H1 (cell line): Measurements from ENCODE around the gene RNF111. TPM values are rescaled to one million over a fixed set of nuclear protein-coding genes. Genes with fewer than 3 reads are reported as not detected.

Source experiments
- CTCF ChIA-PET: fragments of 300-600 bp; sonication (Branson Sonifier 250); formaldehyde crosslinking; loops from one replicate; lab custom pipeline; 2021; ENCODE audit not compliant: partially characterized antibody; lab: Charles Lee
- POLR2A ChIA-PET: fragments of 300-600 bp; sonication (Branson Sonifier 250); formaldehyde crosslinking; loops from one replicate; lab custom pipeline; 2021; ENCODE audit warnings: inconsistent platforms; ENCODE audit not compliant: partially characterized antibody; lab: Charles Lee
- DNase-seq, 2 experiments: peaks; one replicate each; pipeline versions ENCODE4 v3.0.0 to v3.0.0-alpha.2; 2010 to 2022; ENCODE audit warnings: low spot score in 2 of 2, low read depth in 1 of 2, mixed read lengths in 1 of 2
- FAIRE-seq: peaks from 2 replicates; lab custom pipeline; 2011; peaks lifted over from hg19 to GRCh38; lab: Jason Lieb, UNC
- H2AFZ ChIP-seq: 2 replicates; pipeline ENCODE4 v1.8.1; 2012; ENCODE audit warnings: low read length, inconsistent platforms
- H2AK5ac ChIP-seq: 2 replicates; pipeline ENCODE4 v1.6.1; 2013; ENCODE audit warnings: low read depth, low read length
- H2BK120ac ChIP-seq: replicated peaks from 2 replicates; pipeline ENCODE3; 2013; ENCODE audit warnings: low read depth, low read length, inconsistent platforms
- H2BK12ac ChIP-seq: 2 replicates; pipeline ENCODE4 v1.6.1; 2013; ENCODE audit warnings: low read depth, low read length
- H2BK15ac ChIP-seq: 2 replicates; pipeline ENCODE4 v1.6.1; 2013; ENCODE audit warnings: low read length
- H2BK20ac ChIP-seq: 2 replicates; pipeline ENCODE4 v1.6.1; 2013; ENCODE audit warnings: low read length
- H2BK5ac ChIP-seq: 2 replicates; pipeline ENCODE4 v1.6.1; 2013; ENCODE audit warnings: low read depth, low read length
- H3K14ac ChIP-seq: 2 replicates; pipeline ENCODE4 v1.6.1; 2013; ENCODE audit warnings: inconsistent platforms; ENCODE audit not compliant: insufficient read length
- H3K18ac ChIP-seq: 2 replicates; pipeline ENCODE4 v1.6.1; 2013; ENCODE audit warnings: low read length; ENCODE audit errors: extremely low read depth
- H3K23ac ChIP-seq: 2 replicates; pipeline ENCODE4 v1.6.1; 2013; ENCODE audit warnings: inconsistent platforms; ENCODE audit not compliant: insufficient read length
- H3K23me2 ChIP-seq: 2 replicates; pipeline ENCODE4 v1.6.1; 2013; ENCODE audit warnings: low read depth, low read length
- H3K27ac ChIP-seq: 2 replicates; pipeline ENCODE4 v1.6.1; 2011; ENCODE audit warnings: low read depth, low read length, inconsistent platforms
- H3K27me3 ChIP-seq, 4 experiments: replicated peaks in 1 of 4; 1 replicate in 1 of 4; 2 replicates in 3 of 4; pipeline versions ENCODE4 v1.6.1 to v1.8.1; 2011 to 2013; ENCODE audit warnings: low read length in 3 of 4, mild to moderate bottlenecking in 3 of 4, inconsistent platforms in 2 of 4, mixed read lengths in 2 of 4, moderate library complexity in 1 of 4; ENCODE audit not compliant: control insufficient read depth in 3 of 4, insufficient read depth in 3 of 4; ENCODE audit errors: extremely low read depth in 1 of 4
- H3K36me3 ChIP-seq, 4 experiments: 2 replicates each; pipeline versions ENCODE4 v1.6.1 to v1.8.1; 2011 to 2013; ENCODE audit warnings: mild to moderate bottlenecking in 4 of 4, low read length in 3 of 4, moderate library complexity in 2 of 4, control low read depth in 1 of 4, inconsistent platforms in 1 of 4; ENCODE audit not compliant: insufficient read depth in 4 of 4, control insufficient read depth in 2 of 4
- H3K4ac ChIP-seq: replicated peaks from 2 replicates; pipeline ENCODE3; 2013; ENCODE audit warnings: low read length, low read depth, mixed read lengths, inconsistent platforms; ENCODE audit not compliant: insufficient read length
- H3K4me1 ChIP-seq, 4 experiments: replicated peaks in 1 of 4; 1 replicate in 1 of 4; 2 replicates in 3 of 4; pipeline versions ENCODE4 v1.6.1 to v1.8.1; 2011 to 2013; ENCODE audit warnings: low read length in 3 of 4, inconsistent platforms in 2 of 4, mixed read lengths in 1 of 4; ENCODE audit not compliant: insufficient read depth in 4 of 4, control insufficient read depth in 3 of 4
- H3K4me2 ChIP-seq, 2 experiments: 2 replicates each; pipeline versions ENCODE4 v1.6.1 to v1.8.1; 2011 to 2013; ENCODE audit warnings: low read depth in 2 of 2, low read length in 2 of 2, control low read depth in 1 of 2, inconsistent platforms in 1 of 2, mild to moderate bottlenecking in 1 of 2; ENCODE audit not compliant: insufficient read depth in 1 of 2
- H3K4me3 ChIP-seq, 4 experiments: fragments of 200-600, 300-600 bp in 1 of 4; sonication (generic), shearing (Covaris generic), sonication (Bioruptor Twin) in 1 of 4; 2 replicates each; pipeline versions ENCODE4 v1.5.1 to v1.8.1; 2011 to 2016; ENCODE audit warnings: low read length in 4 of 4, low read depth in 3 of 4, control low read depth in 2 of 4, inconsistent platforms in 2 of 4, mild to moderate bottlenecking in 2 of 4, mixed read lengths in 1 of 4, moderate library complexity in 1 of 4; ENCODE audit not compliant: insufficient read depth in 2 of 4; ENCODE audit errors: extremely low read depth in 1 of 4
- H3K56ac ChIP-seq: replicated peaks from 2 replicates; pipeline ENCODE3; 2013; ENCODE audit warnings: low read depth, mild to moderate bottlenecking, mixed read lengths, low read length, inconsistent platforms; ENCODE audit not compliant: insufficient read length
- H3K79me1 ChIP-seq: 2 replicates; pipeline ENCODE4 v1.6.1; 2013; ENCODE audit warnings: low read depth, low read length, control low read depth
- H3K79me2 ChIP-seq, 2 experiments: 2 replicates each; pipeline versions ENCODE4 v1.6.1 to v1.8.1; 2012 to 2013; ENCODE audit warnings: low read length in 2 of 2, mild to moderate bottlenecking in 2 of 2, inconsistent platforms in 1 of 2; ENCODE audit not compliant: insufficient read depth in 2 of 2, control insufficient read depth in 1 of 2
- H3K9ac ChIP-seq, 4 experiments: replicated peaks in 1 of 4; 1 replicate in 1 of 4; 2 replicates in 3 of 4; pipeline versions ENCODE4 v1.6.1 to v1.8.1; 2011 to 2013; ENCODE audit warnings: low read depth in 3 of 4, low read length in 3 of 4, control low read depth in 2 of 4, mild to moderate bottlenecking in 2 of 4, moderate library complexity in 2 of 4, inconsistent platforms in 1 of 4; ENCODE audit errors: extremely low read depth in 1 of 4
- H3K9me3 ChIP-seq, 2 experiments: 2 replicates each; pipeline versions ENCODE4 v1.6.1 to v1.8.1; 2012 to 2013; ENCODE audit warnings: mild to moderate bottlenecking in 2 of 2, moderate library complexity in 2 of 2, control low read depth in 1 of 2, inconsistent platforms in 1 of 2, low read depth in 1 of 2, low read length in 1 of 2, mixed read lengths in 1 of 2; ENCODE audit not compliant: insufficient read depth in 2 of 2
- H4K20me1 ChIP-seq, 2 experiments: replicated peaks in 1 of 2; 2 replicates each; pipeline versions ENCODE3 to v1.8.1; 2011 to 2013; ENCODE audit warnings: inconsistent platforms in 2 of 2, low read length in 2 of 2, mild to moderate bottlenecking in 1 of 2; ENCODE audit not compliant: insufficient read depth in 2 of 2, control insufficient read depth in 1 of 2
- H4K5ac ChIP-seq: 2 replicates; pipeline ENCODE4 v1.6.1; 2013; ENCODE audit warnings: low read length, low read depth, mixed read lengths, inconsistent platforms; ENCODE audit not compliant: insufficient read length
- H4K8ac ChIP-seq: 2 replicates; pipeline ENCODE4 v1.8.0; 2013; ENCODE audit warnings: mild to moderate bottlenecking, moderate library complexity, low read length, inconsistent platforms; ENCODE audit not compliant: insufficient read depth; ENCODE audit errors: extremely low read depth
- H4K91ac ChIP-seq: replicated peaks from 2 replicates; pipeline ENCODE3; 2013; ENCODE audit warnings: low read length, mixed read lengths, inconsistent platforms; ENCODE audit not compliant: insufficient read length
- EZH2 ChIP-seq: fragments of 200-600 bp; sonication (generic); IDR thresholded peaks from 2 replicates; pipeline ENCODE4 v1.7.1; 2012; ENCODE audit warnings: low read depth, mild to moderate bottlenecking, moderate library complexity, low read length, inconsistent platforms; ENCODE audit not compliant: severe bottlenecking
- KDM5A ChIP-seq: fragments of 200-600 bp; IDR thresholded peaks from 2 replicates; pipeline ENCODE4 v1.7.1; 2012; ENCODE audit warnings: mild to moderate bottlenecking, low read length, inconsistent platforms, mixed read lengths
- NRF1 ChIP-seq: IDR thresholded peaks from 2 replicates; pipeline ENCODE4 v1.6.1; 2011; ENCODE audit warnings: mild to moderate bottlenecking, low read depth, low read length, improper control_type of control experiment
- RNF2 ChIP-seq: fragments of 200-900, 300-1000 bp; sonication (generic); IDR thresholded peaks from 2 replicates; pipeline ENCODE4 v1.7.1; 2016; ENCODE audit warnings: borderline replicate concordance, low read depth, mild to moderate bottlenecking, antibody characterized with exemption, low read length; ENCODE audit not compliant: poor library complexity, severe bottlenecking; ENCODE audit errors: missing control alignments
- WGBS, 2 experiments: shearing (Covaris generic) in 1 of 2; methylation state at CpG; one replicate each; pipeline versions ENCODE4 v1.1.6 to v1.1.7; 2013 to 2015; ENCODE audit warnings: low lambda C conversion rate in 2 of 2, mixed read lengths in 2 of 2, inconsistent platforms in 1 of 2, low coverage in 1 of 2, missing lambda C conversion rate in 1 of 2; ENCODE audit not compliant: insufficient replicate concordance in 2 of 2, insufficient coverage in 1 of 2, insufficient read length in 1 of 2; ENCODE audit errors: extremely low coverage in 1 of 2, missing lambda C conversion rate in 1 of 2; 5-methylcytosine and 5-hydroxymethylcytosine counted together
- polyA plus RNA-seq, 7 experiments: library from polyadenylated mRNA; depleted of rRNA in 3 of 7; stranded (reverse) in 5 of 7; unstranded in 2 of 7; fragments of >200 nt in 5 of 7; fragments of 200-250 nt in 2 of 7; gene quantifications; 1 replicate in 5 of 7; 2 replicates in 1 of 7; 4 replicates in 1 of 7; pipeline versions ENCODE4 v1.2.1 to v1.2.3, GENCODE V29; 2011 to 2013; ENCODE audit warnings: missing spikeins in 2 of 7, mixed read lengths in 2 of 7
- total RNA-seq: library from RNA; stranded (reverse); fragmentation: NEBNext Ultra II Directional; extraction: Animal tissue kit (Norgen Biotek cat#: 25700); gene quantifications from 2 replicates; pipeline ENCODE4 v1.2.1, GENCODE V29; 2021

Gene RNF111
- total and polyA plus RNA-seq, 2 of the 8 experiments (the other 6 are each of a cell fraction or from before 2014, with no cell fraction given): 18.5 to 26.6 TPM

GRCh38 chr15:58987036-58987435 is 427 bp upstream of the RNF111 start:
- Histone ChIP-seq H4K20me1 (peaks cover 0 to 1% of the 10 kb centered on the region in 2 experiments), H2BK5ac (no peak overlapping the region), H3K9me3 (no peaks in the 10 kb centered on the region), H3K56ac (no peak overlapping the region), H3K23me2 (no peaks in the 10 kb centered on the region; the same call in 1 of the 2 replicates), H3K27me3 (no peaks in the 10 kb centered on the region), H2BK15ac (no peak overlapping the region), H3K79me1 (no peaks in the 10 kb centered on the region; the same call in 1 of the 2 replicates), H3K4me2 (peak overlapping the region; percentile 81), H3K14ac (no peak overlapping the region), H3K27ac (no peak overlapping the region), H4K5ac (no peak overlapping the region), H2BK20ac (no peak overlapping the region), H4K8ac (no peak overlapping the region), H2BK12ac (no peak overlapping the region), H3K18ac (no peak overlapping the region), H3K9ac (no peak overlapping the region), H3K4me1 (peaks cover 0 to 3% (median 0%) of the 10 kb centered on the region in 4 experiments; a peak in 3 of 7 replicates), H2AK5ac (no peak overlapping the region), H3K23ac (no peak overlapping the region), H3K36me3 (peaks cover 0 to 3% (median 1%) of the 10 kb centered on the region in 4 experiments; a peak in 1 of 8 replicates), H2AFZ (peak overlapping the region; percentile 90), H4K91ac (no peak overlapping the region), H3K79me2 (peaks cover 0 to 41% of the 10 kb centered on the region in 2 experiments; a peak in 3 of 4 replicates), H2BK120ac (no peak overlapping the region), H3K4ac (no peak overlapping the region), H3K4me3 (peak overlapping the region; percentile 85 to 97 (median 96); a peak in 7 of 8 replicates)
- TF ChIP-seq EZH2: no peak
- TF ChIP-seq RNF2: no peak
- TF ChIP-seq KDM5A: no peak
- TF ChIP-seq NRF1: no peak
- CTCF ChIA-PET: interaction anchor here (0.6 to 1.5 kb wide), 2 partner anchors 13 to 431 kb away, joined by 3 to 4 read pairs; no protein-coding TSS in a partner anchor
- POLR2A ChIA-PET: no interaction called here
- DNase-seq (no peak), FAIRE-seq (no peak)
- 51% methylated on average over 9 of the region's 9 CpGs; no CpG with 5 or more reads in 1 of the 2 experiments for WGBS, 2 experiments
